ENCODE measurements around the gene CT45A8.
"Not testable (repeated sequence)": the region's sequence is repeated elsewhere in the genome, so short reads cannot be mapped to it uniquely, and the experiment has no call there.

DNA sequence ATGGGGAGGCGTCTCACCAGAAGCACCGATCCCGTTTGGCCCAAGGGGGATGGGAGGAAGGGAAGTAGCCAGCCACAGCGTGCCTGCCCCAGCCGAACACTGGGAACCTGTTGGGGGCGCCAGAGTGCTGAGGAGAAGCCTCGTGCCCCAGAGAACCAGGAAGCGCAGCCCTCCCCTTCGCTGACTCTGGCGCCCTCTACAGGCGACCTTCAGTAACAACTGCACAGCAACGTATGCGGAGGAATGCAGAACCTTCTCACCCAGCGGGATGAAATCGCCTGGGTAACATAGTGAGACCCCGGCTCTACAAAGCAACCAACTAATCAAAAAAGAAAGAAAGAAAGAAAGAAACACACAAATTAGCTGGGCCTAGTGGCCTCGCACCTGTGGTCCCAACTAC lies 34.4 kb downstream of the CT45A8 start, which contains the start of gene CT45A2:
- TF ChIP-seq, protein P1, sequence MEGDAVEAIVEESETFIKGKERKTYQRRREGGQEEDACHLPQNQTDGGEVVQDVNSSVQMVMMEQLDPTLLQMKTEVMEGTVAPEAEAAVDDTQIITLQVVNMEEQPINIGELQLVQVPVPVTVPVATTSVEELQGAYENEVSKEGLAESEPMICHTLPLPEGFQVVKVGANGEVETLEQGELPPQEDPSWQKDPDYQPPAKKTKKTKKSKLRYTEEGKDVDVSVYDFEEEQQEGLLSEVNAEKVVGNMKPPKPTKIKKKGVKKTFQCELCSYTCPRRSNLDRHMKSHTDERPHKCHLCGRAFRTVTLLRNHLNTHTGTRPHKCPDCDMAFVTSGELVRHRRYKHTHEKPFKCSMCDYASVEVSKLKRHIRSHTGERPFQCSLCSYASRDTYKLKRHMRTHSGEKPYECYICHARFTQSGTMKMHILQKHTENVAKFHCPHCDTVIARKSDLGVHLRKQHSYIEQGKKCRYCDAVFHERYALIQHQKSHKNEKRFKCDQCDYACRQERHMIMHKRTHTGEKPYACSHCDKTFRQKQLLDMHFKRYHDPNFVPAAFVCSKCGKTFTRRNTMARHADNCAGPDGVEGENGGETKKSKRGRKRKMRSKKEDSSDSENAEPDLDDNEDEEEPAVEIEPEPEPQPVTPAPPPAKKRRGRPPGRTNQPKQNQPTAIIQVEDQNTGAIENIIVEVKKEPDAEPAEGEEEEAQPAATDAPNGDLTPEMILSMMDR (IDR thresholded peaks at IDR 0.05) = not testable (repeated sequence)
- TF ChIP-seq EP300, POLR2AphosphoS5 (IDR thresholded peaks at IDR 0.05): not testable (repeated sequence)
